CD4-positive, CD25-positive, alpha-beta regulatory T cell (primary cell): ENCODE results near the gene DHCR24. TPM values are rescaled to one million over a fixed set of nuclear protein-coding genes. Genes with fewer than 3 reads are reported as not detected.
"Not testable (repeated sequence)": the region's sequence is repeated elsewhere in the genome, so short reads cannot be mapped to it uniquely, and the experiment has no call there.

ENCODE experiments used
- ATAC-seq, 2 donors: fragments of 150-1000 bp; cut with Tn5 transposase; one replicate each; pipeline ENCODE4 v1.10.0; 2021; ENCODE audit warnings: low read depth in 2 of 2, moderate number of reproducible peaks in 2 of 2, moderate library complexity in 1 of 2
- DNase-seq, 3 donors: peaks; one replicate each; pipeline versions ENCODE4 v3.0.0 to v3.0.0-alpha.2; 2012 to 2022; ENCODE audit warnings: mixed read lengths in 1 of 3
- H3K27ac ChIP-seq: one replicate; pipeline ENCODE4 v1.7.0; 2013; ENCODE audit warnings: mild to moderate bottlenecking, low read length; ENCODE audit not compliant: insufficient read depth, poor library complexity, severe bottlenecking
- H3K27me3 ChIP-seq: one replicate; pipeline ENCODE4 v1.7.0; 2013; ENCODE audit warnings: low read length; ENCODE audit not compliant: control insufficient read depth, insufficient read depth
- H3K36me3 ChIP-seq: one replicate; pipeline ENCODE4 v1.7.0; 2013; ENCODE audit warnings: mild to moderate bottlenecking, low read length, moderate library complexity; ENCODE audit not compliant: control insufficient read depth, insufficient read depth
- H3K4me1 ChIP-seq: 2 replicates; pipeline ENCODE4 v1.7.0; 2013; ENCODE audit warnings: mild to moderate bottlenecking, low read length; ENCODE audit not compliant: insufficient read depth, control insufficient read depth, poor library complexity, severe bottlenecking
- H3K4me3 ChIP-seq: one replicate; pipeline ENCODE4 v1.7.0; 2013; ENCODE audit warnings: low read depth, mild to moderate bottlenecking, low read length, moderate library complexity
- H3K9me3 ChIP-seq, 2 experiments: 1 replicate in 1 of 2; 2 replicates in 1 of 2; pipeline ENCODE4 v1.7.0; 2013; ENCODE audit warnings: low read length in 2 of 2, mild to moderate bottlenecking in 1 of 2, moderate library complexity in 1 of 2; ENCODE audit not compliant: control insufficient read depth in 2 of 2
- H3K27ac Mint-ChIP-seq, 3 donors: one replicate each; pipeline ENCODE4 v1.8.0; 2020 to 2022; ENCODE audit warnings: mild to moderate bottlenecking in 3 of 3, mixed read lengths in 3 of 3, moderate library complexity in 2 of 3
- H3K27me3 Mint-ChIP-seq: one replicate; pipeline ENCODE4 v1.8.0; 2022; ENCODE audit warnings: mild to moderate bottlenecking, mixed read lengths
- H3K36me3 Mint-ChIP-seq: one replicate; pipeline ENCODE4 v1.8.0; 2020; ENCODE audit warnings: mixed read lengths
- H3K4me1 Mint-ChIP-seq, 4 donors: one replicate each; pipeline ENCODE4 v1.8.0; 2020 to 2022; ENCODE audit warnings: mixed read lengths in 4 of 4, mild to moderate bottlenecking in 1 of 4
- H3K4me3 Mint-ChIP-seq, 4 donors: one replicate each; pipeline ENCODE4 v1.8.0; 2020 to 2022; ENCODE audit warnings: mild to moderate bottlenecking in 4 of 4, mixed read lengths in 4 of 4, moderate library complexity in 3 of 4
- H3K9me3 Mint-ChIP-seq, 7 donors: one replicate each; pipeline ENCODE4 v1.8.0; 2020 to 2022; ENCODE audit warnings: mixed read lengths in 7 of 7, mild to moderate bottlenecking in 3 of 7, moderate library complexity in 2 of 7
- polyA plus RNA-seq, 4 donors: library from polyadenylated mRNA; unstranded; fragments of 300-500 nt; fragmentation: Illumina TruSeq; gene quantifications; one replicate each; pipeline ENCODE4 v1.2.3, GENCODE V29; 2021
- total RNA-seq: library from RNA; stranded (reverse); gene quantifications from one replicate; pipeline ENCODE4 v1.2.3, GENCODE V29; 2022

Gene DHCR24
- total and polyA plus RNA-seq, 5 donors from 2014 or later: 0.85 to 3.2 (median 2.0) TPM

GRCh38 chr1:54885237-54885679 is 1.7 kb downstream of the DHCR24 start:
- Mint-ChIP-seq H3K36me3 (no peaks in the 10 kb centered on the region), H3K4me3 (peak overlapping the region; percentile 34 to 89 (median 71)), H3K4me1 (peaks cover 0 to 28% (median 6%) of the 10 kb centered on the region in 4 donors), H3K9me3 (no peaks in the 10 kb centered on the region), H3K27me3 (peaks cover 28% of the 10 kb centered on the region), H3K27ac (peak overlapping the region in 1 of 3 donors; percentile 26)
- DNase-seq (no peak), ATAC-seq (no peak)
- no peak overlapping the region for H3K27ac ChIP-seq
- H3K27me3 ChIP-seq: peaks cover 5% of the 10 kb centered on the region
- H3K9me3 ChIP-seq: no peaks in the 10 kb centered on the region
- no peak overlapping the region for H3K4me3 ChIP-seq
- peaks cover 11% of the 10 kb centered on the region for H3K4me1 ChIP-seq
- H3K36me3 ChIP-seq: no peaks in the 10 kb centered on the region

GRCh38 chr1:54884768-54885167 is 2.2 kb downstream of the DHCR24 start:
- peaks cover 11% of the 10 kb centered on the region for H3K4me1 ChIP-seq
- DNase-seq (no peak), ATAC-seq (no peak)
- H3K9me3 ChIP-seq: no peaks in the 10 kb centered on the region
- H3K27ac Mint-ChIP-seq: no peak overlapping the region
- no peaks in the 10 kb centered on the region for H3K36me3 ChIP-seq
- no peaks in the 10 kb centered on the region for H3K36me3 Mint-ChIP-seq
- peaks cover 23% of the 10 kb centered on the region for H3K27me3 Mint-ChIP-seq
- H3K27ac ChIP-seq: no peak overlapping the region
- H3K4me3 Mint-ChIP-seq: peak overlapping the region in 3 of 4 donors; percentile 27 to 76 (median 56)
- peaks cover 5% of the 10 kb centered on the region for H3K27me3 ChIP-seq
- H3K4me3 ChIP-seq: no peak overlapping the region
- H3K4me1 Mint-ChIP-seq: peaks cover 0 to 28% (median 6%) of the 10 kb centered on the region in 4 donors
- no peaks in the 10 kb centered on the region for H3K9me3 Mint-ChIP-seq

DNA sequence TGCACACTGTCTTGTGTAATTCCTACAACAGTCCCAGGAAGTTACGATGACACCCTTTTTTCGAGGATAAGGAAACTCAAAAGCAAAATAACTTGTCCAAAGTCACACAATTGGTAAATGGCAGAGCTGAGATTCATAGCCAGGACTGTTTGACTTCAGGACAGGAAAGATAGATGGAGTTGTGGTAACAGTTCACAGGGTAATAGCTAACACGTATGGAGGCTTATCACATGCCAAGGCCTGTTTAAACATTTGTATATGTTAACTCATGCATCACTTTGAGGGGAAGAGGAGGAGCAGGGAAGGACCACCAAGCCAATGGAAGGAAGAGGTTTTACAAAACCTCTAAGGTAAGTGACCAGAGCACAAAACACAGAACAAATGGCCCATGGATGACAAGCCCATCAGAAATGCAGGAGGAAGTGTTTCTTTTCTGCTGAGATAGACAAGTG is 2.8 kb downstream of the DHCR24 start:
- Mint-ChIP-seq H3K27me3 (peaks cover 18% of the 10 kb centered on the region), H3K36me3 (no peaks in the 10 kb centered on the region), H3K4me1 (peaks cover 0 to 28% (median 6%) of the 10 kb centered on the region in 4 donors), H3K4me3 (peak overlapping the region in 1 of 4 donors; percentile 76), H3K9me3 (no peaks in the 10 kb centered on the region), H3K27ac (no peak overlapping the region)
- H3K36me3 ChIP-seq: no peaks in the 10 kb centered on the region
- no peak for DNase-seq
- H3K27me3 ChIP-seq: peaks cover 5% of the 10 kb centered on the region
- no peak overlapping the region for H3K27ac ChIP-seq
- H3K4me3 ChIP-seq: no peak overlapping the region
- H3K9me3 ChIP-seq: no peaks in the 10 kb centered on the region
- peaks cover 11% of the 10 kb centered on the region for H3K4me1 ChIP-seq
- no peak for ATAC-seq

DNA sequence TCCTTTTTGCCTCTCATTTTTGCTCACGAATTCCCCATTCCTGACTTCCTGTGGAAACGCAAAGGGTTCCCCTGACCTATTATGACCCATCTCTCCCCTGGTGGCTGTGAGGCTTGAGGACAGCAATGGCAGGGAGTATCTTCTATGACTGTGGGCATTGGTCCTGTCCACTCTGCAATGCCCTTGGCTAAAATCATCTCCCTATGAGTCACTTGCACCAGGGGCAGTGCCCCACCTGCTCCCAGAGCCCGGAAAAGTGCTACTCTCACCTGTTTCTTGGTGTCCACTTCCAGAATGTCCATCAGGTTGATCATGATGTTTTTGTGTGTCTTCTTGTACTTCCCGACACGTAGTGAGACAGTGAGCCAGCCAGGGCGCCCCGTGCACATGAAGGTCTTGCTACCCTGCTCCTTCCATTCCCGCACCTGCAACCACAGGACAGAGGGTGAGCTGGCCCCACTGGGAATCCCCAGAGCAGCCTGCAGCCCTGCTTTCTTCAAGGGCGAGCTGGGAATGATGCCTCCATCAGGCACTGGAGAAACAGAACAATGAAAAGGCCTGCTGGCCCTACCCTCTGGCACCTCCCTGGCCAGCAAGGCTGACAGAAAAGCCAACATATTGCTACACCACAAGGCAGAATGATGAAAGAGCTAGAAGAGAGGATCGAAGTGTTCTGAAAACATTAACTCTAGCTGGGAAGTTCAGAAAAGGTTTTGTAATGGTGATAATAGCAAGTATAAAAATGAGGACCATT is 3.5 kb downstream of the DHCR24 start:
- no peak for ATAC-seq
- peaks cover 0 to 2% (median 0%) of the 10 kb centered on the region in 7 donors for H3K9me3 Mint-ChIP-seq
- no peak overlapping the region for H3K4me3 Mint-ChIP-seq
- no peak overlapping the region for H3K4me3 ChIP-seq
- DNase-seq: no peak
- H3K4me1 ChIP-seq: peaks cover 11% of the 10 kb centered on the region
- peak overlapping the region in 1 of 3 donors; percentile 27 for H3K27ac Mint-ChIP-seq
- H3K27me3 ChIP-seq: peaks cover 5% of the 10 kb centered on the region
- H3K27ac ChIP-seq: no peak overlapping the region
- H3K36me3 Mint-ChIP-seq: peaks cover 3% of the 10 kb centered on the region
- peaks cover 0 to 28% (median 6%) of the 10 kb centered on the region in 4 donors for H3K4me1 Mint-ChIP-seq
- no peaks in the 10 kb centered on the region for H3K9me3 ChIP-seq
- peaks cover 13% of the 10 kb centered on the region for H3K27me3 Mint-ChIP-seq
- no peaks in the 10 kb centered on the region for H3K36me3 ChIP-seq

GRCh38 chr1:54882519-54882918 is 4.5 kb downstream of the DHCR24 start:
- H3K27ac Mint-ChIP-seq: no peak overlapping the region
- H3K4me1 ChIP-seq: peaks cover 11% of the 10 kb centered on the region
- H3K9me3 ChIP-seq: no peaks in the 10 kb centered on the region
- peaks cover 4% of the 10 kb centered on the region for H3K36me3 Mint-ChIP-seq
- peaks cover 0 to 21% (median 5%) of the 10 kb centered on the region in 4 donors for H3K4me1 Mint-ChIP-seq
- no peaks in the 10 kb centered on the region for H3K36me3 ChIP-seq
- H3K27ac ChIP-seq: no peak overlapping the region
- H3K27me3 ChIP-seq: no peaks in the 10 kb centered on the region
- DNase-seq (no peak), ATAC-seq (no peak)
- H3K9me3 Mint-ChIP-seq: peaks cover 0 to 3% (median 0%) of the 10 kb centered on the region in 7 donors
- H3K4me3 Mint-ChIP-seq: no peak overlapping the region
- peaks cover 5% of the 10 kb centered on the region for H3K27me3 Mint-ChIP-seq
- no peak overlapping the region for H3K4me3 ChIP-seq

- not testable (repeated sequence) for H3K4me1 ChIP-seq
- peaks cover 0 to 16% (median 4%) of the 10 kb centered on the region in 4 donors for H3K4me1 Mint-ChIP-seq
Observed at GRCh38 chr1:54881604-54882003, 5.4 kb downstream of the DHCR24 start.

GRCh38 chr1:54879872-54880271 is 7.1 kb downstream of the DHCR24 start:
- Mint-ChIP-seq H3K27ac (no peak overlapping the region), H3K4me1 (peaks cover 0 to under 1% (median 0%) of the 10 kb centered on the region in 4 donors), H3K36me3 (peaks cover 8% of the 10 kb centered on the region), H3K4me3 (no peak overlapping the region), H3K9me3 (peaks cover 0 to 3% (median 0%) of the 10 kb centered on the region in 7 donors), H3K27me3 (peaks cover 5% of the 10 kb centered on the region)
- Histone ChIP-seq H3K4me1 (no peaks in the 10 kb centered on the region), H3K27me3 (no peaks in the 10 kb centered on the region), H3K36me3 (peaks cover 2% of the 10 kb centered on the region), H3K4me3 (no peak overlapping the region), H3K27ac (no peak overlapping the region), H3K9me3 (no peaks in the 10 kb centered on the region)
- ATAC-seq (no peak), DNase-seq (no peak)

More at GRCh38 chr1:54881604-54882003, 5.4 kb downstream of the DHCR24 start:
- DNase-seq, H3K4me3 Mint-ChIP-seq, H3K27me3 Mint-ChIP-seq, H3K9me3 ChIP-seq, H3K27ac ChIP-seq, H3K36me3 ChIP-seq, H3K27ac Mint-ChIP-seq, H3K9me3 Mint-ChIP-seq, ATAC-seq, H3K27me3 ChIP-seq, H3K4me3 ChIP-seq, H3K36me3 Mint-ChIP-seq: not testable (repeated sequence)
